OCI-LY3 (cell line): Measurements from ENCODE around the gene CGGBP1.
A peak's percentile ranks its signal among the peaks of the same experiment; 100 is the strongest.

Source experiments
- H2AFZ ChIP-seq: fragments of 200-600, 300-600 bp; shearing (Covaris generic); 2 replicates; pipeline ENCODE4 v1.6.0; 2014; ENCODE audit warnings: antibody characterized with exemption, low read depth, low read length
- H3K27ac ChIP-seq: fragments of 200-600, 300-600 bp; sonication (generic); 2 replicates; pipeline ENCODE4 v1.5.1; 2014; ENCODE audit warnings: mild to moderate bottlenecking, low read length, moderate library complexity, mixed read lengths
- H3K27me3 ChIP-seq: fragments of 200-600, 300-600 bp; sonication (generic); 2 replicates; pipeline ENCODE4 v1.6.1; 2014; ENCODE audit warnings: low read depth, low read length, mixed read lengths
- H3K36me3 ChIP-seq: fragments of 200-600, 300-600 bp; sonication (generic); replicated peaks from 2 replicates; pipeline ENCODE3; 2014; ENCODE audit warnings: low read depth, low read length, mixed read lengths
- H3K4me1 ChIP-seq: fragments of 300-600, 200-600 bp; sonication (generic); 2 replicates; pipeline ENCODE4 v1.6.1; 2014; ENCODE audit warnings: low read length, mixed read lengths
- H3K4me2 ChIP-seq: fragments of 200-600, 300-600 bp; sonication (generic); 2 replicates; pipeline ENCODE4 v1.6.1; 2014; ENCODE audit warnings: low read length, mixed read lengths
- H3K4me3 ChIP-seq: fragments of 300-600, 200-600 bp; sonication (generic); 2 replicates; pipeline ENCODE4 v1.5.1; 2014; ENCODE audit warnings: antibody characterized with exemption, mild to moderate bottlenecking, low read length, moderate library complexity
- H3K79me2 ChIP-seq: fragments of 300-600, 200-600 bp; shearing (Covaris generic); 2 replicates; pipeline ENCODE4 v1.6.1; 2014; ENCODE audit warnings: mild to moderate bottlenecking, low read length, mixed read lengths
- H3K9ac ChIP-seq: fragments of 300-600, 200-600 bp; shearing (Covaris generic); 2 replicates; pipeline ENCODE4 v1.6.0; 2014; ENCODE audit warnings: mild to moderate bottlenecking, low read length, moderate library complexity
- H3K9me3 ChIP-seq: fragments of 200-600, 300-600 bp; shearing (Covaris generic); 2 replicates; pipeline ENCODE4 v1.6.1; 2014; ENCODE audit warnings: low read length, mixed read lengths; ENCODE audit not compliant: insufficient read depth
- H4K20me1 ChIP-seq: fragments of 200-600, 300-600 bp; sonication (generic); 2 replicates; pipeline ENCODE4 v1.6.1; 2016; ENCODE audit warnings: low read length, mixed read lengths; ENCODE audit not compliant: insufficient read depth
- CTCF ChIP-seq: fragments of 200-600, 300-600 bp; sonication (generic); IDR thresholded peaks from 2 replicates; pipeline ENCODE4 v1.5.1; 2014; ENCODE audit warnings: antibody characterized with exemption, low read length, low read depth
- EZH2phosphoT487 ChIP-seq: fragments of 200-600 bp; shearing (Covaris generic); IDR thresholded peaks from 2 replicates; pipeline ENCODE4 v1.6.1; 2018; ENCODE audit warnings: antibody characterized with exemption, mixed run types, low read depth

Gene CGGBP1

GRCh38 chr3:88003115-88003755 lies 55.6 kb downstream of the CGGBP1 start:
- H3K27me3 ChIP-seq, result no peaks in the 10 kb centered on the region
- H3K4me2 ChIP-seq, result peak overlapping the region; percentile 26; the same call in 1 of the 2 replicates
- peak; percentile 98 for TF ChIP-seq CTCF
- no peak for TF ChIP-seq EZH2phosphoT487
- no peak overlapping the region for H3K9ac ChIP-seq
- no peaks in the 10 kb centered on the region for H4K20me1 ChIP-seq
- no peak overlapping the region for H3K4me3 ChIP-seq
- H3K79me2 ChIP-seq, result no peaks in the 10 kb centered on the region
- no peaks in the 10 kb centered on the region for H3K36me3 ChIP-seq
- no peak overlapping the region for H3K27ac ChIP-seq
- peaks cover 1% of the 10 kb centered on the region; the same call in 1 of the 2 replicates for H3K4me1 ChIP-seq
- no peaks in the 10 kb centered on the region for H3K9me3 ChIP-seq
- no peak overlapping the region for H2AFZ ChIP-seq

- H3K9ac ChIP-seq, result no peak overlapping the region
- H2AFZ ChIP-seq, result no peak overlapping the region
- H3K4me2 ChIP-seq, result no peak overlapping the region
- no peaks in the 10 kb centered on the region for H4K20me1 ChIP-seq
- no peaks in the 10 kb centered on the region for H3K27me3 ChIP-seq
- no peaks in the 10 kb centered on the region for H3K79me2 ChIP-seq
- H3K36me3 ChIP-seq, result no peaks in the 10 kb centered on the region
- no peak overlapping the region for H3K27ac ChIP-seq
- H3K9me3 ChIP-seq, result no peaks in the 10 kb centered on the region
- H3K4me3 ChIP-seq, result no peak overlapping the region
- H3K4me1 ChIP-seq, result peaks cover 9% of the 10 kb centered on the region
- no peak for TF ChIP-seq CTCF
- no peak for TF ChIP-seq EZH2phosphoT487
These were observed 56.4 kb downstream of the CGGBP1 start for GRCh38 chr3:88002448-88002847.
